HG03558 (cell line): ENCODE results near the gene TEX22.

Experiments
- ATAC-seq: cut with Tn5 transposase; IDR thresholded peaks from one replicate; pipeline ENCODE4 v1.9.1; 2021; ENCODE audit warnings: moderate number of reproducible peaks; ENCODE audit not compliant: unreplicated experiment; ENCODE audit errors: extremely low read depth

The TEX22 gene

DNA sequence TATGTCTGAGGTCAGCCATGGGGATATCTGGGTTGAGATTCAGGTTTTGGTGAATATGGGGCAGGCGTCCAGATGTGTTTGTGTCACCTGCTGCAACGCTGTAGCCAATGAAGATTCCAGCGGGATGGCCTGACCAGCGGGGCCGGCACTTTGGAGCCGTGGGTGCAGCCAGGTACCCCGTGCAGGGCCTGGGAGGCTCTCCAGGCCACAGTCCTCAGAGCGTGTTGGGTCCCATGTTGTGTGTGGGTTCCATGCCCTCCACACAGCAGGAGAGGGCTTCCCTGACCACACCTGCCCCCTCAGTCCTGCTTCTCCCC is 2.8 kb upstream of the TEX22 start:
- ATAC-seq, result no peak

DNA sequence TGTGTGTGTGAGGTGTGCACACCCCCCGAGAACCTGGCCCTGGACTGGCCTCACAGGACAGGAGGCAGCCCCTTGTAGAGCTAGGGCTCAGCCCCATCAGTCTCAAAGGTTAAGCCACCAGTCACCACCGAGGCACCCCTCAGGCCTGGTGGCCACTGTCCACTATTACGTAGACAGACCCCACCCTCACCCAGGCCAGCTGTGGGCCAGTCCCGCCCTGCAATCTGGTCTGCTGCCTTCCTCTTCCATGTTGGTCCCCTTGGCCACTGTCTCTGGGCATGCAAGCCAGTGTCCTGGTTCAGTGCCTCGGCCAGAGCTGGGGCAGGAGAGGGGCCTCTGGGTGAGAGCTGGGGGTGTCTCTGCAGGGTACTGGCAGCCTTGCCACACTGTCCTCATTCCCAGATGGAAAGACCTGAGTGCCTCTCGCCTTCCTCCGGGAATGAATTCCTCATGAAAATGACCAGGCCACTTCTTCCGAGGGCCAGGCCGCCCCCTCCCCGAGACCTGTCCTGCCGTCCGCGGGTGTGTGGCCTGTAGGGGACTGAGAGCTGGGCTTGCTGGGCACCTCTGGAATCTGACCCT is 897 bp upstream of the TEX22 start:
- no peak for ATAC-seq

DNA sequence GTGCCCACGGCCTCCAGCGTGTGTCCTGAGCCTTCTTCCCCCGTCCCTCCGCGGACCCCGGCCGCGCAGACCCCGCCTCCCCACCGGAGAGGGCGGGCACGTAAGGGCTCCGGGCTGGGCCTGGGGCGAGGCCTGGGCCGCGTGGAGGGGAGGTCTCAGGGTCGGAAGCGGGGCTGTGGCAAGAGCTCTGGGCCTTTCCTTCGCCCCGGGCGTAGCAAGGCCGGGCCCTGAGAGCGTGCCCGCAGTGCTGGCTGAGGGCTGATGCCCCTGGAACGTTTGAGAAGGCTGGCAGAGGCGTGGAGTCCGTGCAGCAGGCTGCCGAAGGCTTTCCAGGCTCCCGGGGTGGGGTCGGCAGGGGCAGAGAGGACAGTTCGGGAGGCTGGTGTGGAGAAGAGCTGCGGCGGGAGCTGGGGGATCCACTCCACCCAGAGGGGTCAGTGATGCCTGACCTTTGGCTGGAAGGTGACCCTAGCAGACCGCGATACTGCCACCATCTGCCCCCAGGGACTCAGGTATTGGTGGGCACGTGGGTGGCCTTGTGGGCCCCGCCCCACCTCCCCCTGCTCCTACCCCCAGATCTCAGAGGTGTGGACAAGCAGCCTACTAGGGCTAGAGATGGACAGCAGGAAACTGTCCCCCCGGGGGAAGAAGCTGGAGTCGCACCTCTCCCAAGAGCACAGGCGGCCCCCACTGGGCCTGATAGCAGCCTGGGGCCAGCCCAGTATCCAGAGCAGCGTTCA is 558 bp downstream of the TEX22 start:
- no peak for ATAC-seq

DNA sequence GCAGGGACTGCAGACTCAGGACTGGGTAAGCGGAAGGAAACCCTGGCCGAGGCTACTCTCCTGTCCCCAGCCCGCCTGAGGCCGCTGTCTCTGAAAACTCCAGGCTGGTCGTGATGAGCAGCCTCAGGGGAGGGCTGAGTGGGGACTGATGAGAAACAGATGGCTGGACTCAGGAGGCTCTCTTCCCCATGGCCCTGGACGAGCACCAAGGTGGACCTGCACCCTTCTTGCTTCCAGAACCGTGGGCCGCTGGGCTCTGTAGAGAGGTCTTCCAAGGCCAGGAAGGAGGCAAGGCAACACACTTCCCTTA is 1.1 kb downstream of the TEX22 start:
- ATAC-seq, result no peak

DNA sequence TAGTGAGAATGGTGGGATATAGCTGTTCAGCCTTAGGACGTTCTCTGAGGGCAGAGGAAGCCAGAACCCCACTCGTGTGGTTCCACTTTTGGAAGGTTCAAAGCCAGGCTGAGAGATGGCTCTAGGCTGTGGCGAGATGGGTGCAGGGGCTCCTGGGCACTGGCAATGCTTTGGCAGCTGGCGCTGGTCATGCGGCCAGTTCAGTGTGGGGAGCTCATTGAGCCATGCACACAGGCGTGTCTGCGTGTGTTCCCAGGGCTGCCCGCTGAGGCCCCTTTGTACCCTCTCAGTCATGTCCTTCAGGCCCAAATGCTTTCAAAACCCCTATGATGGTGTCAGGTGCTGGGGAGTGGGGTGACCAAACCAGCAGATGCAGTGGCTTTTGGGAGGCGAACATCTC is 1.7 kb downstream of the TEX22 start:
- no peak for ATAC-seq

DNA sequence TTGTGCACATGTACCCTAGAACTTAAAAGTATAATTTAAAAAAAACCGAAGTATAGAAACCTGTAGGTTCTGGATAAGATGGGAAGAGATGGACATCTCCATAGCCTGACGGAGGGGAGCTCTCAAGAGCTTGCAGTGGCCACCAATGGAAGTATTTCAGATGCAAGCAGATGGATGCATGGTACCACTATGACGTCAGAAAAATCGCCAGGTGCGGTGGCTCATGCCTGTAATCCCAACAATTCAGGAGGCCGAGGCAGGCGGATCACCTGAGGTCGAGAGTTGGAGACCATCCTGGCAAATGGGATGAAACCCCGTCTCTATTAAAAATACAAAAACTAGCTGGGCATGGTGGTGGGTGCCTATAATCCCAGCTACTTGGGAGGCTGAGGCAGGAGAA is 3.4 kb downstream of the TEX22 start:
- ATAC-seq, result no peak

DNA sequence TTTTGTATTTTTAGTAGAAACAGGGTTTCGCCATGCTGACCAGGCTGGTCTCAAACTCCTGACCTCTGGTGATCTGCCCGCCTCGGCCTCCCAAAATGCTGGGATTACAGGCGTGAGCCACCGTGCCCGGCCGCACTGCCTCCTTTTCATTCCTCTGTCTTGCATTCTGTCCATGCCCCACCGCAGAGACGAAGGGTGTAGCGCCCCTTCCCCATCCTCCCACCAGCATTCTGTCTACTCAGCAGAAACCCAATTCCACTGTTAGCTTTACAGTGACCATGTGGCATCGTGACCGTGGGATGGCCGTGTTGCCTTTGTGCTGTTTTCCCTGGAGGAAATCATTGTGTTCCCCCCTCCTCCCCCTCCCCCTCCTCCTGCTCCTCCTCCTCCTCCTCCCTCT is 10.3 kb downstream of the TEX22 start:
- ATAC-seq, result no peak

DNA sequence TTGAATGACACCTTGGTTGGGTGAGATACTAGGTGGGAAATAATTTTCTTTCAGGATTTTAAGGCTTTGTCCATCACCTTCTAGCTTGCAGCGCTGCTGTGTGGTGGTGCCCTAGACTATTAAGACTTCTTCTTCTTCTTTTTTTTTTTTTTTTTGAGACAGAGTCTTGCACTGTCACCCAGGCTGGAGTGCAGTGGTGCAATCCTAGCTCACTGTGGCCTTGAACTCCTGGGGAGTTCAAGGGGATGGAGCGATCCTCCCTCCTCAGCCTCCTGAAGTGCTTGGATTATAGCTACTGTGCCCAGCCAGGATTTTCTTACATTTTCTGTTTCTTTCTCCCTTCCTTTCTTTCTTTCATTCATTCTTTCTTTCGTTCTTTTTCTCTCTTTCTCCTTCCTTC is 11.0 kb downstream of the TEX22 start:
- ATAC-seq, result no peak

DNA sequence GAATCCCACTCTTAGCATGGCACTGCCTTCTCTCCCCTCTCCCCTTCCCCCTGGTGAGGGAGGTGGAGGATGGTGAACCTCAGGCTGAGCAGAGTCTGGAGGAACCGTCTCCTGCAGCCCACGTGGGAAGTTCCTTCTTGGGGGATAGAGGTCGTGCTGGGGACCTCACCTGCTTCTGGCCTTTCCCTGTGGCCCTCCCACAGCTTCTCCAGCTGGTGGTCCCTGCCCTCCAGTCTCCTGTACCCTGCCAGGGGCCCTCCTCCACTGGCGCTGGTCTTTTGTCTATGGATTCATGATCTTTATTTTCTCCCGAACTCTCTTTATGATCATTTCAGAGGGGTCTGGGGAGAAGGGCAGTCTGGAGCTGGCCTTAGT is 12.3 kb downstream of the TEX22 start:
- no peak for ATAC-seq

DNA sequence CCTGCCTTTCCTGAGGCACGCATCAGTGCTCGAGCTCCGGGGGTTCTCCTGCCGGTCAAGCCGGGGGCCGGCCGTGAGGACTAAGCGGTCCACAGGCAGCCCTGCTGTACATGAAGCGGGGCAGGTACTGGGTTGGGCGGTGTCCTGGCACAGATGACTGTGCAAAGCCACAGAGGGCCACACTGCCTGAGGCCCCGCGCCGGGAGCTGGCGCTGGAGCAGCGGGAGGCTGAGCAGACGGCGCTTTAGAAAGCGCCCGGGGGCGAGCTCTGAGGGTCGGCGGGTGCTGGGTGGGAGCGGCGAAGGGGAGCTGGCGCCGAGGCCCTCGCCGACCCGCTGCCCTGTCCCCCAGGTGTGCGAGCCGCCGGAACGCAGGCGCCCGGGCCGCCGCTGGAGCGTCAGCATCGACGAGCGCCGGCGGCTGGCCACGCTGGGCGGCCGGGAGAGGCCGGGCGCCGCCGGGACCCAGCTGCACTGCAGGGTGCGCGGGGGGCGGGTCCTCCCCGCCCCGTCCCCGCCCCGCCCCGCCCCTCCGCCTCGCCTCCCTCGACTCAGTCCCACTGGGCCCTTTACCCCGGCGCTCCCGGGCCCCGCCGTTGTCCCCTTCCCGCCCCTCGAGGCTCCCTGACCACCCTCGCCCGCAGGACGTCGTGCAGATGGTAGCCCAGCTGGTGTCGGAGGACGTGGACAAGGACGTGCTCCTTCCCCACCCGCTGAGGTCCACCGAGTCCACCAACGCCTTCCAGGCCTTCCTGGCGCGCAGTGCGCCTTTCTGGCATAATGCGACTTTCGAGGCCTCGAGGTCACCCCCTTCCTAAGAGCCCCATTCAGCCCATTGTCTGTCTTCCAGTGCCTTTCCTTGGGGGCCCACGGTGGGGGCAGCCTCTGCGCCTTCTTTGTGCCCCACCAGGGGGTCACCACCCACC is 12.9 kb downstream of the TEX22 start:
- ATAC-seq, result no peak

DNA sequence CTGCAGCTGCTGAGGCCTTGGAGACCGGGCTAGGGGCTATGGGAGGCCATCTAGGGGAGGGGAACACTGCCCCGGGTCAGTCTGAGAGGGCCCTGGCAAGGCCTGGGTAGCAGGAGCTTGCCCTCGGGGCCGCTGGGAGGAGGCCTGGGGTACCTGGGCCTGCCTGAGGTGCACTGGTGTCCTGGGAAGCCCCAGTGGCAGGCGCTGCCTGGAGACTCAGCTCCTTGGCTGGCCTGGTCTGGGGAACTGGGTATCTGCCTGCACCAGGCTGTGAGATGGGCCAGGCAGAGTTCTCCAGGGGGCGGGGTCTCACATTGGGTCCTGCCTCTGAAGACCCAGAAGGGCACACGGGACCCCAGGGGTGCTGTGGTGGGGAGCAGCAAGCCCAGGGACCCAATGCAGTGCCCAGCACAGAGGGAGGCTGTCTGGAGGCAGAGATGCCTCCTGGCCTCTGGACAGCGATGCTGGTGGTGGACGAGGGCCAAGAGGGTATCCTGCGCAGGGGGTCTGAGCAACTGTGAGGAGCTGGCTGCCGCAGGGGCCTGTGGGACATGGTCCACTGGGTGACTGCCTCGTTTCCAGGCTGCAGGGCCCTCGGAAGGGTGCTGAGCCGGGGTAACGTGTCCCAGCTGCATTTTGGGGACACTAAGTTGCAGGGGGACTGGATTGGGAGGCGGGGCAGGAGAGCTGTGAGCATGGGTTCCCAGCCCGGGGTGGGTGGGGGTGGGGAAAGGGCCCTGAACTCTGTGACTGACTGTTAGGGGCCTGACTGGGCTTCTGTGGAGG is 13.8 kb downstream of the TEX22 start:
- no peak for ATAC-seq

DNA sequence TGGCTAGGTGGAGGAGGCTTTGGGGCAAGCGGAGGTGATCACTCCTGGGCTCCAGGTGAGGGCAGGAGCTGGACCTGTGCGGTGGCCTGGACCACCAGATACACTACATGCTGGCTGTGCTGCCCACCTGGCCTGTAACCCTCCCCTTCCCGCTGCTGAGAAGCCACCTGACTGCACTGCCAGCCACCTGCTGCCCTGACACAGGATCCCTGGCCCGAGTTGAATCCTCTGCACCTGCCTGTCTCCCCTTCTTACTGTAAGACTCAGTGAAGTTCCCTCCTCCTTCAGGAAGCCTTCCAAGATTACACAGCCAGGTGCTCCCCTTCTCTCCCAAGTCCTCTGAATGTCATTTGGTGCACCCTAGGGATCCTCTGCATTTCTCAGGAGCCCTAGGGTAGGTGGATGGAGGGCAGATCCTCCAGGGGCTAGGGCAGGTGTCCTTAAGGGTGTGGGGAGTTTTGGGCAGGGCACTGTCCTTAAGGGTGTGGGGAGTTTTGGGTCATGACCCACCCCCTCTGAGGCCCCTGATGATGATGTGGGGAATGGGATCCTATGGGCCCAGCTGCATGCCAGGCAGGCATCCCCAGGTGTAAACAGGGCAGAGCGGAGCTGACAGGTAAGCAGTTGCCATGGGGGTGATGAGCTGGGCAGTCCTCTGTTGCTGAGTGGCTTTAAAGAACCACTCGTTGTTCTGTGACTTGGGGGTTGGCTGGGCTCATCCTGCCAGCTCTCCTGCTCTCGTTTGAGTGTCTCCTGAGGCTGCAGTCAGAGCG is 14.6 kb downstream of the TEX22 start:
- no peak for ATAC-seq

DNA sequence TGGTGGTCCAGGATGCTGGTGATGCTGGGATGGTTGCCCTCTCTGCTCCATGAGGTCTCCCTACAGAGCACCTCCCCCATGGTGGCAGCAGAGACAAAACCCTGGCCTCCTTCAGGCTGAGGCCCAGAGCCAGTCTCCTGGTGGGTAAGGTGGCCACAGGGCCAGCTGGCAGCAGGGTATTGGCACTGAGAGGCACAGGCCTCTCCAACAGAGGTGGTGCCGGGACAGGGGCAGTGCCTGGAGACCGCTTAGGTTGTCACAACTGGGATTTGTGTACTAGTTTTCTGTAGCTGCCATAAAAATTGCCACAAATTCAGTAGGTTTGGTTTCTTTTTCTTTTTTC is 15.2 kb downstream of the TEX22 start:
- no peak for ATAC-seq

DNA sequence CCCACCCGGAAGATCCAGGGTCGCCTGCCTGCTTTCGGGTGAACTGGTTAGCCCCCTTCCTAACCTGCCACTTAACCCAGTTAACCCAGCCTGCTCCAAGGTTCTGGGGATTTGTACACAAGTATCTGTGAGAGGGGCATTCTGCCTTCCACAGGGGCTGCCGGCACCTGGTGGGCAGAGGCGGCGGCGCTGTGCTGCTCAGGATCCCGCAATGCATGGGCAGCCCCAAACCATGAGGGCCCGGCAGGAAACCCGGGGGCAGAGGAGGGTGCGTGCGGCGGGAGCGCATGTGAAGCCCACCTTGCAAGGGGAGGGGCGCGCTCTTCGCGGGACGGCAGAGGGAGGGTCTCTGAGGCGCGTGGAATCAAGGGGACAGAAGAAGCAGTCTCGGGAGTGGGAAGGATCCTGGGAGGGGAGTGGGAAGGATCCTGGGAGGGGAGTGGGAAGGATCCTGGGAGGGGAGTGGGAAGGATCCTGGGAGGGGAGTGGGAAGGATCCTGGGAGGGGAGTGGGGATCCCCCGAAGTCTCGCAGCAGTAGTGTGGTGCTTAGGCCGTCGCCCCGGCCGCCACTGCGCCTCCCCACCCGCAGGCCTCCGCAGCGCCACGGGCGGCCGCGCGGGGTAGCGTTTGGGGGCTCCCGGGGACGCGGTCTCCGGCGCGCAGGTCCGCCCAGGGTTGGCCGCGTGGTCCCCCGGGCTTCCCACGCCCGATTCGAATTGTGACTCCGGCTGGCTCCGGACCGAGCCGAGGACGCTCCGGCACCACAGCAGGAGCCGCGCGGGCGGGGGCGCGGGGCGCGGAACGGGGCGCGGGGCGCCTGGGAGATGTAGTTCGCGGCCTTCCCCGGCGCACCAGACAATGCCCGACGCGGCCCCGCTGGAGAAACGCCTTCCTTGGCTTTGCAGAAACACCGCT is 16.4 kb downstream of the TEX22 start:
- no peak for ATAC-seq

DNA sequence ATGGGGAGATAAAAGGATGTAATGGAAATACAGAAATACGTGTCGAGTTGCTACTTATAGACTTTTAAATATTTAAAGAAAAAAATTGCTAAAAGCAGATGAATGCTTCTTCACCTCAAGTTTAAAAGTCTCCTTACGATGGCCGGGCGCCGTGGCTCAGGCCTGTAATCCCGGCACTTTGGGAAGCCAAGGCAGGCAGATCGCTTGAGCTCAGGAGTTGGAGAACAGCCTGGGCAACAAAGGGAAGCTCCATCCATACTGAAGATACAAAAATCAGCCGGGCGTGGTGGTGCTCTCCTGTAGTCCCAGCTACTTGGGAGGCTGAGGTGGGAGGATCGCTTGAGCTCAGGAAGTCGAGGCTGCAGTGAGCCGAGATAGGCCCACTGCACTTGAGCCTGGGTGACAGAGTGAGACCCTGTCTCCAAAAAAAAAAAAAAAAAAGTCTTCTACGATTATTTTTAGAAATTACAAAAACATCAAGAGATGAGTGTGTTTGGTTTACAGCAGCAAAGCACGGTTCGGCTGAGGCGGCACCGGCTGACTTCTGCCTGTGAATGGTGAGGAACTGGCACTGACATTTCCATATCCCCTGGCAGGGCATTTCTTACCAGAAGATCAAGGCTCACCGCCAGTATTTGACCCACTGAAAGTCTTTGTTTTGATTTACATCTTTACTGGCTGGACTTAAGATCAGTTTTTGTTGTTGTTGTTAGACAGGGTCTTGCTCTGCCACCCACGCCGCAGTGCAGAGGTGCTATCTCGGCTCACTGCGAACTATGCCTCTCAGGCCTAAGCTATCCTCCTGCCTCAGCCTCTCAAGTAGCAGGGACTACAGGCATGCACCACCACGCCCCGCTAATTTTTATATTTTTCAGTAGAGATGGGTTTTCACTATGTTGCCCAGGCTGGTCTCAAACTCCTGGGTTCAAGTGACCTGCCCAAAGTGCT is 17.4 kb downstream of the TEX22 start:
- no peak for ATAC-seq

DNA sequence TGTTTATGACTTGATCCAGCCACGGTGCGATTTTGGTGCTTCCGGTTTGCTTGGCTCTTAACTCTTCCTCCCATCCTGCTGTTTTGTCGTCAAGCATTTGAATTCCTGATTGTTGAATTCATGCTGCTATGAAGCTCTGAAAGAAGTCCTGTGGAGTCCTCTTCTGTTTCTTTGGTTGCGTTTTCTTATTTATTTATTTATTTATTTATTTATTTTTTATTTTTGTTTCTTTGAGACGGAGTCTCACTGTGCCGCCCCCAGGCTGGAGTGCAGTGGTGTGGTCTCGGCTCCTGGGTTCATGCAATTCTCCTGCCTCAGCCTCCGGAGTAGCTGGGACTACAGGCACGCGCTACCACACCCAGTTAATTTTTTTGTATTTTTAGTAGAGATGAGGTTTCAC is 18.3 kb downstream of the TEX22 start:
- no peak for ATAC-seq

DNA sequence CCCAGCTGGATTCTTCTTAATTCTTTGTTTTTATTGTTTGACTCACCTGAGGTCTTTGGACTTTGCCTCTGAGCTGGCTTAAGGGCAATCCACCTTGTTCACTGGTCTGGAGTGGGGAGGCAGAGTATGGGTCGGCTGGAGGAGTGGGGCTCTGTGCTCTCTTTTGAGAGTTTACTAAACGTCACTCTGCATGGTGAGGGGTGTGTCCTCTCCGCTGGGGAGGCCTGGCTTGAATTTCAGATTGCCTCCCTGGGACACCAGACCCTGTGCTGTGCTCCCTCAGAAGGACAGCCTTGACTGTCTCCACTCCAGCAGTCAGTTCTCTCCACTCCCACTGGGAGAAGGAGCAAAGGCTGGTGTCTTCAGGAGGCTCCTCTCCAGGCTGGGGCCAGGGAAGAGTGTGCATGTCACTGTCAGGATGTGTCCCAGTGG is 19.4 kb downstream of the TEX22 start:
- no peak for ATAC-seq
